Measurements from ENCODE around the gene MAST4.

MAST4 gene

DNA sequence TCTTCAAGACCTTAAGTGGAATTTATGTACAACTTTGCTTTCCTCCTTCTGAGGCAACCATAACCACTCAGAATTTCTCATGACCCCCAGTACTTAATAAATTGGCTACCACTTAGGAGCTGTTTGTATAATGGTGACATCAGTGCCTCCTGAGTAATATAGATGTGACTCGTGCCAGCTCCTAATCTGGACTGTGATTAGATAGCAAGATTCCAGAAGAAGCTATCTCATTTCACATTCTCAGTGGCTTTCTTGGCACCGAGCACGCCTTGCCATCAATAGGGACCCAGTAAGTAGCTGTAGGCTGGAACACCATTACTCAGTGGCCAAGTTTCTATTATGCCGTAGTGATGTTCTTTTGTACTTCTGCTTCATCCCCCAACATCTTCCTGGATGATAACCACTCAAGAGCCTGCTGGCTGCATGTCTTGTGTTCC is 371.7 kb downstream of the MAST4 start (continued):
- TF ChIP-seq, protein P1, sequence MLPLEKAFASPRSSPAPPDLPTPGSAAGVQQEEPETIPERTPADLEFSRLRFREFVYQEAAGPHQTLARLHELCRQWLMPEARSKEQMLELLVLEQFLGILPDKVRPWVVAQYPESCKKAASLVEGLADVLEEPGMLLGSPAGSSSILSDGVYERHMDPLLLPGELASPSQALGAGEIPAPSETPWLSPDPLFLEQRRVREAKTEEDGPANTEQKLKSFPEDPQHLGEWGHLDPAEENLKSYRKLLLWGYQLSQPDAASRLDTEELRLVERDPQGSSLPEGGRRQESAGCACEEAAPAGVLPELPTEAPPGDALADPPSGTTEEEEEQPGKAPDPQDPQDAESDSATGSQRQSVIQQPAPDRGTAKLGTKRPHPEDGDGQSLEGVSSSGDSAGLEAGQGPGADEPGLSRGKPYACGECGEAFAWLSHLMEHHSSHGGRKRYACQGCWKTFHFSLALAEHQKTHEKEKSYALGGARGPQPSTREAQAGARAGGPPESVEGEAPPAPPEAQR (tag by site-specific recombination; IDR thresholded peaks at IDR 0.05), result no peak
- no peak for TF ChIP-seq ZNF223 (tag by site-specific recombination; IDR thresholded peaks at IDR 0.05)
- TF ChIP-seq ZNF324 (tag by site-specific recombination; IDR thresholded peaks at IDR 0.05), result peak; percentile 62; the same call in 1 of the 2 replicates
- peak; percentile 44; the same call in 1 of the 2 replicates for TF ChIP-seq SP3 (tag by site-specific recombination; IDR thresholded peaks at IDR 0.05)
- peak; percentile 84 for TF ChIP-seq ZFP37 (tag by site-specific recombination; IDR thresholded peaks at IDR 0.05)
- TF ChIP-seq, protein P2, sequence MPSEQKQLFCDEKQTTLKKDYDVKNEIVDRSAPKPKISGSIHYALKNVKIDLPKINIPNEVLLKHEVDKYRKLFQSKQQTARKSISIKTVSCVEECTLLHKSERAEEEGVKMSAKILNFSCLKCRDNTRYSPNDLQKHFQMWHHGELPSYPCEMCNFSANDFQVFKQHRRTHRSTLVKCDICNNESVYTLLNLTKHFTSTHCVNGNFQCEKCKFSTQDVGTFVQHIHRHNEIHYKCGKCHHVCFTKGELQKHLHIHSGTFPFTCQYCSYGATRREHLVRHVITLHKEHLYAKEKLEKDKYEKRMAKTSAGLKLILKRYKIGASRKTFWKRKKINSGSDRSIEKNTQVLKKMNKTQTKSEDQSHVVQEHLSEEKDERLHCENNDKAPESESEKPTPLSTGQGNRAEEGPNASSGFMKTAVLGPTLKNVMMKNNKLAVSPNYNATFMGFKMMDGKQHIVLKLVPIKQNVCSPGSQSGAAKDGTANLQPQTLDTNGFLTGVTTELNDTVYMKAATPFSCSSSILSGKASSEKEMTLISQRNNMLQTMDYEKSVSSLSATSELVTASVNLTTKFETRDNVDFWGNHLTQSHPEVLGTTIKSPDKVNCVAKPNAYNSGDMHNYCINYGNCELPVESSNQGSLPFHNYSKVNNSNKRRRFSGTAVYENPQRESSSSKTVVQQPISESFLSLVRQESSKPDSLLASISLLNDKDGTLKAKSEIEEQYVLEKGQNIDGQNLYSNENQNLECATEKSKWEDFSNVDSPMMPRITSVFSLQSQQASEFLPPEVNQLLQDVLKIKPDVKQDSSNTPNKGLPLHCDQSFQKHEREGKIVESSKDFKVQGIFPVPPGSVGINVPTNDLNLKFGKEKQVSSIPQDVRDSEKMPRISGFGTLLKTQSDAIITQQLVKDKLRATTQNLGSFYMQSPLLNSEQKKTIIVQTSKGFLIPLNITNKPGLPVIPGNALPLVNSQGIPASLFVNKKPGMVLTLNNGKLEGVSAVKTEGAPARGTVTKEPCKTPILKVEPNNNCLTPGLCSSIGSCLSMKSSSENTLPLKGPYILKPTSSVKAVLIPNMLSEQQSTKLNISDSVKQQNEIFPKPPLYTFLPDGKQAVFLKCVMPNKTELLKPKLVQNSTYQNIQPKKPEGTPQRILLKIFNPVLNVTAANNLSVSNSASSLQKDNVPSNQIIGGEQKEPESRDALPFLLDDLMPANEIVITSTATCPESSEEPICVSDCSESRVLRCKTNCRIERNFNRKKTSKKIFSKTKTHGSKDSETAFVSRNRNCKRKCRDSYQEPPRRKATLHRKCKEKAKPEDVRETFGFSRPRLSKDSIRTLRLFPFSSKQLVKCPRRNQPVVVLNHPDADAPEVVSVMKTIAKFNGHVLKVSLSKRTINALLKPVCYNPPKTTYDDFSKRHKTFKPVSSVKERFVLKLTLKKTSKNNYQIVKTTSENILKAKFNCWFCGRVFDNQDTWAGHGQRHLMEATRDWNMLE (tag by site-specific recombination; conservative IDR thresholded peaks at IDR 0.05; ENCODE audit: low read depth), result peak; percentile 51; the same call in 1 of the 2 replicates
- TF ChIP-seq ZSCAN16 (tag by site-specific recombination; IDR thresholded peaks at IDR 0.05), result no peak
- peak; percentile 84 for TF ChIP-seq SP7 (tag by site-specific recombination; IDR thresholded peaks at IDR 0.05)
- TF ChIP-seq ZNF707 (tag by site-specific recombination; IDR thresholded peaks at IDR 0.05), result no peak
- 0 out of 2 replicates have a peak, but pooled peaks have one; percentile 26 for TF ChIP-seq SCRT2 (tag by site-specific recombination; IDR thresholded peaks at IDR 0.05)
- TF ChIP-seq TRIM28 (IDR thresholded peaks at IDR 0.05; ENCODE audit: borderline replicate concordance, low read length), result no peak
- TF ChIP-seq ZNF561 (tag by site-specific recombination; IDR thresholded peaks at IDR 0.05; ENCODE audit: borderline replicate concordance), result no peak
- TF ChIP-seq OVOL3 (tag by site-specific recombination; IDR thresholded peaks at IDR 0.05), result no peak
- no peak for TF ChIP-seq HOXD13 (CRISPR knock-in tag; IDR thresholded peaks at IDR 0.05; ENCODE audit: borderline replicate concordance)
- TF ChIP-seq ZFP41 (tag by site-specific recombination; IDR thresholded peaks at IDR 0.05; ENCODE audit: borderline replicate concordance), result no peak
- TF ChIP-seq MYNN (tag by site-specific recombination; IDR thresholded peaks at IDR 0.05; ENCODE audit: borderline replicate concordance), result no peak
- no peak for TF ChIP-seq ZNF560 (tag by site-specific recombination; IDR thresholded peaks at IDR 0.05; ENCODE audit: borderline replicate concordance)
- peak; percentile 62 for TF ChIP-seq ZNF600 (tag by site-specific recombination; IDR thresholded peaks at IDR 0.05)
- peak; percentile 92 for TF ChIP-seq ZXDB (tag by site-specific recombination; IDR thresholded peaks at IDR 0.05)
- TF ChIP-seq ZNF629 (tag by site-specific recombination; IDR thresholded peaks at IDR 0.05), result peak; percentile 92
- TF ChIP-seq ZNF114 (tag by site-specific recombination; IDR thresholded peaks at IDR 0.05), result no peak
- peak; percentile 95 for TF ChIP-seq ZNF843 (tag by site-specific recombination; IDR thresholded peaks at IDR 0.05)
- TF ChIP-seq, protein P3, sequence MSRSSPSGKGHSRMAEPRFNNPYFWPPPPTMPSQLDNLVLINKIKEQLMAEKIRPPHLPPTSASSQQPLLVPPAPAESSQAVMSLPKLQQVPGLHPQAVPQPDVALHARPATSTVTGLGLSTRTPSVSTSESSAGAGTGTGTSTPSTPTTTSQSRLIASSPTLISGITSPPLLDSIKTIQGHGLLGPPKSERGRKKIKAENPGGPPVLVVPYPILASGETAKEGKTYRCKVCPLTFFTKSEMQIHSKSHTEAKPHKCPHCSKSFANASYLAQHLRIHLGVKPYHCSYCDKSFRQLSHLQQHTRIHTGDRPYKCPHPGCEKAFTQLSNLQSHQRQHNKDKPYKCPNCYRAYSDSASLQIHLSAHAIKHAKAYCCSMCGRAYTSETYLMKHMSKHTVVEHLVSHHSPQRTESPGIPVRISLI (tag by site-specific recombination; IDR thresholded peaks at IDR 0.05), result peak; percentile 55; the same call in 1 of the 2 replicates
- TF ChIP-seq, protein P4, sequence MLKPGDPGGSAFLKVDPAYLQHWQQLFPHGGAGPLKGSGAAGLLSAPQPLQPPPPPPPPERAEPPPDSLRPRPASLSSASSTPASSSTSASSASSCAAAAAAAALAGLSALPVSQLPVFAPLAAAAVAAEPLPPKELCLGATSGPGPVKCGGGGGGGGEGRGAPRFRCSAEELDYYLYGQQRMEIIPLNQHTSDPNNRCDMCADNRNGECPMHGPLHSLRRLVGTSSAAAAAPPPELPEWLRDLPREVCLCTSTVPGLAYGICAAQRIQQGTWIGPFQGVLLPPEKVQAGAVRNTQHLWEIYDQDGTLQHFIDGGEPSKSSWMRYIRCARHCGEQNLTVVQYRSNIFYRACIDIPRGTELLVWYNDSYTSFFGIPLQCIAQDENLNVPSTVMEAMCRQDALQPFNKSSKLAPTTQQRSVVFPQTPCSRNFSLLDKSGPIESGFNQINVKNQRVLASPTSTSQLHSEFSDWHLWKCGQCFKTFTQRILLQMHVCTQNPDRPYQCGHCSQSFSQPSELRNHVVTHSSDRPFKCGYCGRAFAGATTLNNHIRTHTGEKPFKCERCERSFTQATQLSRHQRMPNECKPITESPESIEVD (tag by site-specific recombination; IDR thresholded peaks at IDR 0.05), result peak; percentile 62
- TF ChIP-seq, protein P5, sequence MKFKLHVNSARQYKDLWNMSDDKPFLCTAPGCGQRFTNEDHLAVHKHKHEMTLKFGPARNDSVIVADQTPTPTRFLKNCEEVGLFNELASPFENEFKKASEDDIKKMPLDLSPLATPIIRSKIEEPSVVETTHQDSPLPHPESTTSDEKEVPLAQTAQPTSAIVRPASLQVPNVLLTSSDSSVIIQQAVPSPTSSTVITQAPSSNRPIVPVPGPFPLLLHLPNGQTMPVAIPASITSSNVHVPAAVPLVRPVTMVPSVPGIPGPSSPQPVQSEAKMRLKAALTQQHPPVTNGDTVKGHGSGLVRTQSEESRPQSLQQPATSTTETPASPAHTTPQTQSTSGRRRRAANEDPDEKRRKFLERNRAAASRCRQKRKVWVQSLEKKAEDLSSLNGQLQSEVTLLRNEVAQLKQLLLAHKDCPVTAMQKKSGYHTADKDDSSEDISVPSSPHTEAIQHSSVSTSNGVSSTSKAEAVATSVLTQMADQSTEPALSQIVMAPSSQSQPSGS (tag by site-specific recombination; IDR thresholded peaks at IDR 0.05; ENCODE audit: low read depth), result peak; percentile 60; the same call in 1 of the 2 replicates
- TF ChIP-seq SETDB1 (IDR thresholded peaks at IDR 0.05; ENCODE audit: insufficient read length, low read length), result no peak
- TF ChIP-seq, protein P6, sequence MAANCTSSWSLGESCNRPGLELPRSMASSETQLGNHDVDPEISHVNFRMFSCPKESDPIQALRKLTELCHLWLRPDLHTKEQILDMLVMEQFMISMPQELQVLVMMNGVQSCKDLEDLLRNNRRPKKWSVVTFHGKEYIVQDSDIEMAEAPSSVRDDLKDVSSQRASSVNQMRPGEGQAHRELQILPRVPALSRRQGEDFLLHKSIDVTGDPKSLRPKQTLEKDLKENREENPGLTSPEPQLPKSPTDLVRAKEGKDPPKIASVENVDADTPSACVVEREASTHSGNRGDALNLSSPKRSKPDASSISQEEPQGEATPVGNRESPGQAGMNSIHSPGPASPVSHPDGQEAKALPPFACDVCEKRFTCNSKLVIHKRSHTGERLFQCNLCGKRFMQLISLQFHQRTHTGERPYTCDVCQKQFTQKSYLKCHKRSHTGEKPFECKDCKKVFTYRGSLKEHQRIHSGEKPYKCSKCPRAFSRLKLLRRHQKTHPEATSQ (tag by site-specific recombination; IDR thresholded peaks at IDR 0.05), result no peak
- TF ChIP-seq ZNF701 (tag by site-specific recombination; IDR thresholded peaks at IDR 0.05), result no peak
- TF ChIP-seq ZNF510 (tag by site-specific recombination; IDR thresholded peaks at IDR 0.05; ENCODE audit: insufficient replicate concordance), result no peak
- TF ChIP-seq ZBTB17 (tag by site-specific recombination; IDR thresholded peaks at IDR 0.05), result peak; percentile 42; the same call in 1 of the 2 replicates
